ENCODE results near the gene CHRM5.
"Not testable (repeated sequence)": the region's sequence is repeated elsewhere in the genome, so short reads cannot be mapped to it uniquely, and the experiment has no call there.

CHRM5 gene

DNA sequence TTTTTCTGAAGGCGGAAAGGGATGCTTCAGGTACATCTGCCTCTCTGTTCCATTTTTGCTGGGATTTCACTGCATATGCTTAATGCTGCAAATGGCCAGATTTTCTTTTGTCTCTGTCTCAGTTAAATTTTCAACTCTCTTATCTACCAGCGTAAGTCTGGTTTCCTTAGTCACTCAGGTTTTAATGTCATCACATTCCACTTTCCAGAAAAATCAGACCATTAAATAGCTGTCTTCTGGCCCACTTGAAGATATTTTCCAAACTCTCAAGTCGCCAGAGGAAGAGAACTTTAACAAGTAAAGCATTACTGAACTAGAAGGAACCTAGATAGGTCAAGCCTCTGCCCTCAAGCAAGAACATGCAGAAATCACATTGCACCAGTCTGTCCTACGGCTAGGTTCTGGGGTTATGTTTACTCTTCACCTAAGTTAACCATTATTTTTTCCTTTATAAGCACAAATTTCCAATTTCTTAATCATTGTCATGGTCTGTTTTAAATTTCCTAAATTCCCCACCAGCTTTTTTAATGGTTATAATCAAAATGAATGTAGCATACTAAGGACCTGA is 44.2 kb downstream of the CHRM5 start:
- H3K4me3 ChIP-seq (IDR thresholded peaks at IDR 0.05; ENCODE audit: insufficient read depth, low read depth, low read length), result no peak overlapping the region
- H3K4me2 ChIP-seq, result no peak overlapping the region
- TF ChIP-seq, protein P1, sequence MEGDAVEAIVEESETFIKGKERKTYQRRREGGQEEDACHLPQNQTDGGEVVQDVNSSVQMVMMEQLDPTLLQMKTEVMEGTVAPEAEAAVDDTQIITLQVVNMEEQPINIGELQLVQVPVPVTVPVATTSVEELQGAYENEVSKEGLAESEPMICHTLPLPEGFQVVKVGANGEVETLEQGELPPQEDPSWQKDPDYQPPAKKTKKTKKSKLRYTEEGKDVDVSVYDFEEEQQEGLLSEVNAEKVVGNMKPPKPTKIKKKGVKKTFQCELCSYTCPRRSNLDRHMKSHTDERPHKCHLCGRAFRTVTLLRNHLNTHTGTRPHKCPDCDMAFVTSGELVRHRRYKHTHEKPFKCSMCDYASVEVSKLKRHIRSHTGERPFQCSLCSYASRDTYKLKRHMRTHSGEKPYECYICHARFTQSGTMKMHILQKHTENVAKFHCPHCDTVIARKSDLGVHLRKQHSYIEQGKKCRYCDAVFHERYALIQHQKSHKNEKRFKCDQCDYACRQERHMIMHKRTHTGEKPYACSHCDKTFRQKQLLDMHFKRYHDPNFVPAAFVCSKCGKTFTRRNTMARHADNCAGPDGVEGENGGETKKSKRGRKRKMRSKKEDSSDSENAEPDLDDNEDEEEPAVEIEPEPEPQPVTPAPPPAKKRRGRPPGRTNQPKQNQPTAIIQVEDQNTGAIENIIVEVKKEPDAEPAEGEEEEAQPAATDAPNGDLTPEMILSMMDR (conservative IDR thresholded peaks at IDR 0.05; ENCODE audit: low read depth, low read length), result no peak
- H3K36me3 ChIP-seq (ENCODE audit: insufficient read depth), result no peaks in the 10 kb centered on the region
- no peak overlapping the region for H3K27ac ChIP-seq
- no peaks in the 10 kb centered on the region for H3K27me3 ChIP-seq (ENCODE audit: insufficient read depth, low read depth)
- no peaks in the 10 kb centered on the region for H3K4me1 ChIP-seq (ENCODE audit: low read depth, poor library complexity, severe bottlenecking)
- no peak overlapping the region for H2AFZ ChIP-seq (ENCODE audit: low read depth)
- no peaks in the 10 kb centered on the region for H4K20me1 ChIP-seq (ENCODE audit: insufficient read depth)
- no peak overlapping the region for H3K9ac ChIP-seq
- H3K79me2 ChIP-seq (ENCODE audit: insufficient read depth, low read depth), result no peaks in the 10 kb centered on the region

DNA sequence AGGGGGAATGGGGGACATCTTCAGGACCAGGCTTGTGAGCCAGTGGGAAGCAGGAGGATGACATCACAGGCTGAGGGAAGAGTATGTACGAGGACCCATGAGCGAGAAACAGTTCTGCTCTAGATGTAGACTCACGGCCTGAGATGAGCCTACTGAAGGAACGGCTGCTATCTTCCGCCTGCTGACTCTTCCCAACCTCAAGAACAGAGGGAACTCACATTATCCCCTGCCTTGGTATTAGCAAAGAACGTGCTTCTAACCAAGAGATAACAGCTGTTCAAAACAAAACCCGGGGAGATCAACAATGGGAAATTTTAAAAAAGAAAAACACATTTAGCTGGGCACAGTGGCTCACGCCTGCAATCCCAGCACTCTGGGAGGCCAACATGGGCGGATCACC is 45.4 kb downstream of the CHRM5 start:
- Histone ChIP-seq H3K4me3 (IDR thresholded peaks at IDR 0.05; ENCODE audit: insufficient read depth, low read depth, low read length) (no peak overlapping the region), H3K36me3 (ENCODE audit: insufficient read depth) (no peaks in the 10 kb centered on the region), H3K4me2 (no peak overlapping the region), H3K27me3 (ENCODE audit: insufficient read depth, low read depth) (no peaks in the 10 kb centered on the region), H3K79me2 (ENCODE audit: insufficient read depth, low read depth) (no peaks in the 10 kb centered on the region), H3K27ac (no peak overlapping the region), H3K9ac (no peak overlapping the region), H3K4me1 (ENCODE audit: low read depth, poor library complexity, severe bottlenecking) (no peaks in the 10 kb centered on the region), H2AFZ (ENCODE audit: low read depth) (no peak overlapping the region), H4K20me1 (ENCODE audit: insufficient read depth) (no peaks in the 10 kb centered on the region)
- TF ChIP-seq, protein P1 (conservative IDR thresholded peaks at IDR 0.05; ENCODE audit: low read depth, low read length), result no peak

DNA sequence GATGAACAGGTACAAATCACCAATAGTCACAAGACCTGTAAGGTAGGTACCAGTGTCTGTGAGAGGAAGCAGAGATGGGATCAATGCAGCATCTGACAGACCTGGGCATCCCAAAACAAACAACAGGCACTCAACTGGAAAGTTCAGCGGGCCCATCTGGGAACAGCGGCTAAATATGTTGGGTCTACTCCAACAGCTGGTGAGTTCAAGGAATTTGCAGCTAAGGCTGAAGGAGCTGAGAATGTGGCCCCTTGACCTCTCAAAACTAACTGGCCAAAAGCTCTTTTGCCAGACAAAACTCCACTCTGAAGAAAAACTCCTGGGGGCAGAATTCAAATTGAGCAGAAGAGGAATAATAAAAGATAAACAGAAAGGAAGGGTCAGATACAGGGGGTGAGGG is 46.3 kb downstream of the CHRM5 start:
- H3K9ac ChIP-seq, result no peak overlapping the region
- H3K4me1 ChIP-seq (ENCODE audit: low read depth, poor library complexity, severe bottlenecking), result no peaks in the 10 kb centered on the region
- TF ChIP-seq, protein P1 (conservative IDR thresholded peaks at IDR 0.05; ENCODE audit: low read depth, low read length), result no peak
- no peak overlapping the region for H3K27ac ChIP-seq
- H3K4me2 ChIP-seq, result no peak overlapping the region
- no peaks in the 10 kb centered on the region for H4K20me1 ChIP-seq (ENCODE audit: insufficient read depth)
- H2AFZ ChIP-seq (ENCODE audit: low read depth), result no peak overlapping the region
- H3K36me3 ChIP-seq (ENCODE audit: insufficient read depth), result no peaks in the 10 kb centered on the region
- no peaks in the 10 kb centered on the region for H3K27me3 ChIP-seq (ENCODE audit: insufficient read depth, low read depth)
- no peaks in the 10 kb centered on the region for H3K79me2 ChIP-seq (ENCODE audit: insufficient read depth, low read depth)
- H3K4me3 ChIP-seq (IDR thresholded peaks at IDR 0.05; ENCODE audit: insufficient read depth, low read depth, low read length), result no peak overlapping the region

DNA sequence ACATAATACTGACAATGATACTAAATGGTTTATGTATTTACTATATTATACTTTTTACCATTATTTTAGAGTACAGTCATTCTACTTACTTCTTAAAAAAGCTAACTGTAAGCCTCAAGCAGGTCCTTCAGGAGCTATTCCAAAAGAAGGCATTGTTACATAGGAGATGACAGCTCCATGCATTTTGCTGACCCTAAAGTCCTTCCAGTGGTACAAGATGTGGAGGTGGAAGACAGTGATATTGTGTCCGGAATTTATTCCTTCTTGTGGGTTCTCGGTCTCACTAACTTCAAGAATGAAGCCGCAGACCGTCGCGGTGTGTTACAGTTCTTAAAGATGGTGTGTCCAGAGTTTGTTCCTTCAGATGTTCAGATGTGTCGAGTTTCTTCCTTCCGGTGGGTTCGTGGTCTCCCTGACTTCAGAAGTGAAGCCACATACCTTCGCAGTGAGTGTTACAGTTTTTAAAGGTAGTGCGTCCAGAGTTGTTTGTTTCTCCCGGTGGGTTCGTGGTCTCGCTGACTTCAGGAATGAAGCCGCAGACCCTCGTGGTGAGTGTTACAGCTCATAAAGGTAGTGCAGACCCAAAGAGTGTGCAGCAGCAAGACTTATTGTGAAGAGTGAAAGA is 49.8 kb downstream of the CHRM5 start:
- Histone ChIP-seq H4K20me1 (ENCODE audit: insufficient read depth) (no peaks in the 10 kb centered on the region), H3K4me2 (no peak overlapping the region), H3K27ac (no peak overlapping the region), H3K4me1 (ENCODE audit: low read depth, poor library complexity, severe bottlenecking) (no peaks in the 10 kb centered on the region), H3K4me3 (IDR thresholded peaks at IDR 0.05; ENCODE audit: insufficient read depth, low read depth, low read length) (no peak overlapping the region), H2AFZ (ENCODE audit: low read depth) (no peak overlapping the region), H3K27me3 (ENCODE audit: insufficient read depth, low read depth) (no peaks in the 10 kb centered on the region), H3K9ac (no peak overlapping the region), H3K36me3 (ENCODE audit: insufficient read depth) (no peaks in the 10 kb centered on the region), H3K79me2 (ENCODE audit: insufficient read depth, low read depth) (no peaks in the 10 kb centered on the region)
- TF ChIP-seq, protein P1 (conservative IDR thresholded peaks at IDR 0.05; ENCODE audit: low read depth, low read length), result no peak

DNA sequence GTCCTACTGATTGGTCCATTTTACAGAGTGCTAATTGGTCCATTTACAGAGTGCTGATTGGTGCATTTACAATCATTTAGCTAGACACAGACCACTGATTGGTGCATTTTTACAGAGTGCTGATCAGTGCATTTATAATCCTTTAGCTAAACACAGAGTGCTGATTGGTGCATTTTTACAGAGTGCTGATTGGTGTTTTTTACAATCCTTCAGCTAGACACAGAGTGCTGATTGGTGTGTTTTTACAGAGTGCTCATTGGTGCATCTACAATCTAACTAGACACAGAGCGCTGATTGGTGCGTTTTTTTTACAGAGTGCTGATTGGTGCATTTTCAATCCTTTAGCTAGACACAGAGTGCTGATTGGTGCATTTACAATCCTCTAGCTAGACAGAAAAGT is 50.4 kb downstream of the CHRM5 start:
- H3K9ac ChIP-seq; H2AFZ ChIP-seq (ENCODE audit: low read depth); H3K36me3 ChIP-seq (ENCODE audit: insufficient read depth); H3K79me2 ChIP-seq (ENCODE audit: insufficient read depth, low read depth); H3K27me3 ChIP-seq (ENCODE audit: insufficient read depth, low read depth); H3K4me3 ChIP-seq (IDR thresholded peaks at IDR 0.05; ENCODE audit: insufficient read depth, low read depth, low read length); H3K27ac ChIP-seq; H4K20me1 ChIP-seq (ENCODE audit: insufficient read depth); H3K4me2 ChIP-seq; H3K4me1 ChIP-seq (ENCODE audit: low read depth, poor library complexity, severe bottlenecking): not testable (repeated sequence)
